Gastroesophageal sphincter (tissue), 4 donors: ENCODE results near the gene GPR137B. TPM values are rescaled to one million over a fixed set of nuclear protein-coding genes. Genes with fewer than 3 reads are reported as not detected.
"Not testable (repeated sequence)": the region's sequence is repeated elsewhere in the genome, so short reads cannot be mapped to it uniquely, and the experiment has no call there.

Experiments
- ATAC-seq: fragments of 150-250 bp; one replicate; pipeline ENCODE4 v1.9.1; 2016; ENCODE audit warnings: mild to moderate bottlenecking, moderate library complexity
- H3K27ac ChIP-seq, 4 donors: fragments of 200-600 bp; sonication (generic) in 3 of 4; 1 replicate in 3 of 4; 2 replicates in 1 of 4; pipeline ENCODE4 v1.5.1; 2016 to 2019
- H3K27me3 ChIP-seq: fragments of 200-600 bp; sonication (generic); one replicate; pipeline ENCODE4 v1.5.1; 2019
- H3K36me3 ChIP-seq, 2 donors: fragments of 200-600 bp; sonication (generic); one replicate each; pipeline ENCODE4 v1.5.1; 2019; ENCODE audit warnings: control low read depth in 1 of 2
- H3K4me1 ChIP-seq, 3 donors: fragments of 200-600 bp; sonication (generic); 1 replicate in 2 of 3; 2 replicates in 1 of 3; pipeline ENCODE4 v1.5.1; 2016 to 2019; ENCODE audit warnings: control low read depth in 2 of 3
- H3K4me3 ChIP-seq, 2 donors: fragments of 200-600 bp; sonication (generic); one replicate each; pipeline ENCODE4 v1.5.1; 2019; ENCODE audit warnings: mild to moderate bottlenecking in 1 of 2, moderate library complexity in 1 of 2
- H3K9me3 ChIP-seq, 3 donors: fragments of 200-600 bp; sonication (generic); one replicate each; pipeline ENCODE4 v1.5.1; 2017 to 2019; ENCODE audit warnings: control low read depth in 2 of 3
- EP300 ChIP-seq: sonication (generic); formaldehyde crosslinking; IDR thresholded peaks from one replicate; pipeline ENCODE4 v1.6.1; 2017; ENCODE audit warnings: antibody characterized with exemption, mild to moderate bottlenecking
- POLR2A ChIP-seq, 2 donors: fragments of 450-650 bp; IDR thresholded peaks; one replicate each; pipeline ENCODE4 v1.6.1; 2017; ENCODE audit warnings: antibody characterized with exemption in 2 of 2, mild to moderate bottlenecking in 2 of 2, moderate library complexity in 1 of 2
- POLR2AphosphoS5 ChIP-seq: sonication (generic); formaldehyde crosslinking; IDR thresholded peaks from one replicate; pipeline ENCODE4 v1.6.1; 2017; ENCODE audit warnings: antibody characterized with exemption
- WGBS, 2 donors: methylation state at CpG; one replicate each; pipeline ENCODE4 v1.1.5; 2018; ENCODE audit warnings: low coverage in 1 of 2; 5-methylcytosine and 5-hydroxymethylcytosine counted together
- total RNA-seq, 4 donors: library from RNA; depleted of rRNA; stranded (reverse); fragments of >200 nt; gene quantifications; one replicate each; pipeline ENCODE4 v1.1.0, GENCODE V29; 2016
- TF ChIP-seq, protein P1 (sequence below), 4 experiments: fragments of 200-600 bp in 2 of 4; fragments of 450-650 bp in 2 of 4; sonication (generic) in 1 of 4; IDR thresholded peaks; one replicate each; pipeline ENCODE4 v1.5.1; 2017 to 2019; ENCODE audit warnings: antibody characterized with exemption in 4 of 4, mild to moderate bottlenecking in 2 of 4, moderate library complexity in 2 of 4

Gene GPR137B
- total RNA-seq, 4 donors from 2014 or later = 11.4 to 17.7 (median 14.1) TPM

DNA sequence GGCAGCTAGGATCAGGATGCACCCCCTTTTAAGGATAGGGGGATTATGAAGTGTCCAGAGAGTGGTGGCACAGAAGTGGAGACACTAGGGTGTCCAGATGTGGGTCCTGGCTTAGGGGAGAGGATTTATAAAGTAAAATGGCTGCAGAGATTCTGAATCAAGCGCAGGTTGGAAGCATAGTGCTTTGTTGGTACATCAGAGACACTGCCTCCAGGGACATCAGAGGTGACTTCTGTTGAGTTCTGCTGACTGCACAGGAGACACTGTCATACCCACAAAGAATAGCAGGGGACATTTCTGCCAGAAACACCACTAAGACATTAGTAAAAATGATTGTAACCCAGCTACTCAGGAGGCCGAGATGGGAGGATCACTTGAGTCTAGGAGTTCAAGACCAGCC lies 16.4 kb downstream of the GPR137B start:
- H3K4me3 ChIP-seq = no peak overlapping the region
- H3K9me3 ChIP-seq = peaks cover 0 to 31% (median 0%) of the 10 kb centered on the region in 3 donors
- H3K36me3 ChIP-seq = peaks cover 0 to 6% of the 10 kb centered on the region in 2 donors
- no peak overlapping the region for H3K27ac ChIP-seq
- no peaks in the 10 kb centered on the region for H3K27me3 ChIP-seq
- 93% methylated on average over 2 of the region's 2 CpGs; no CpG with 5 or more reads in 1 of the 2 donors for WGBS, 2 donors
- TF ChIP-seq, protein P1, sequence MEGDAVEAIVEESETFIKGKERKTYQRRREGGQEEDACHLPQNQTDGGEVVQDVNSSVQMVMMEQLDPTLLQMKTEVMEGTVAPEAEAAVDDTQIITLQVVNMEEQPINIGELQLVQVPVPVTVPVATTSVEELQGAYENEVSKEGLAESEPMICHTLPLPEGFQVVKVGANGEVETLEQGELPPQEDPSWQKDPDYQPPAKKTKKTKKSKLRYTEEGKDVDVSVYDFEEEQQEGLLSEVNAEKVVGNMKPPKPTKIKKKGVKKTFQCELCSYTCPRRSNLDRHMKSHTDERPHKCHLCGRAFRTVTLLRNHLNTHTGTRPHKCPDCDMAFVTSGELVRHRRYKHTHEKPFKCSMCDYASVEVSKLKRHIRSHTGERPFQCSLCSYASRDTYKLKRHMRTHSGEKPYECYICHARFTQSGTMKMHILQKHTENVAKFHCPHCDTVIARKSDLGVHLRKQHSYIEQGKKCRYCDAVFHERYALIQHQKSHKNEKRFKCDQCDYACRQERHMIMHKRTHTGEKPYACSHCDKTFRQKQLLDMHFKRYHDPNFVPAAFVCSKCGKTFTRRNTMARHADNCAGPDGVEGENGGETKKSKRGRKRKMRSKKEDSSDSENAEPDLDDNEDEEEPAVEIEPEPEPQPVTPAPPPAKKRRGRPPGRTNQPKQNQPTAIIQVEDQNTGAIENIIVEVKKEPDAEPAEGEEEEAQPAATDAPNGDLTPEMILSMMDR (IDR thresholded peaks at IDR 0.05) = no peak
- TF ChIP-seq POLR2A (IDR thresholded peaks at IDR 0.05) (no peak), EP300 (no peak), POLR2AphosphoS5 (no peak)
- no peaks in the 10 kb centered on the region for H3K4me1 ChIP-seq
- ATAC-seq = no peak

DNA sequence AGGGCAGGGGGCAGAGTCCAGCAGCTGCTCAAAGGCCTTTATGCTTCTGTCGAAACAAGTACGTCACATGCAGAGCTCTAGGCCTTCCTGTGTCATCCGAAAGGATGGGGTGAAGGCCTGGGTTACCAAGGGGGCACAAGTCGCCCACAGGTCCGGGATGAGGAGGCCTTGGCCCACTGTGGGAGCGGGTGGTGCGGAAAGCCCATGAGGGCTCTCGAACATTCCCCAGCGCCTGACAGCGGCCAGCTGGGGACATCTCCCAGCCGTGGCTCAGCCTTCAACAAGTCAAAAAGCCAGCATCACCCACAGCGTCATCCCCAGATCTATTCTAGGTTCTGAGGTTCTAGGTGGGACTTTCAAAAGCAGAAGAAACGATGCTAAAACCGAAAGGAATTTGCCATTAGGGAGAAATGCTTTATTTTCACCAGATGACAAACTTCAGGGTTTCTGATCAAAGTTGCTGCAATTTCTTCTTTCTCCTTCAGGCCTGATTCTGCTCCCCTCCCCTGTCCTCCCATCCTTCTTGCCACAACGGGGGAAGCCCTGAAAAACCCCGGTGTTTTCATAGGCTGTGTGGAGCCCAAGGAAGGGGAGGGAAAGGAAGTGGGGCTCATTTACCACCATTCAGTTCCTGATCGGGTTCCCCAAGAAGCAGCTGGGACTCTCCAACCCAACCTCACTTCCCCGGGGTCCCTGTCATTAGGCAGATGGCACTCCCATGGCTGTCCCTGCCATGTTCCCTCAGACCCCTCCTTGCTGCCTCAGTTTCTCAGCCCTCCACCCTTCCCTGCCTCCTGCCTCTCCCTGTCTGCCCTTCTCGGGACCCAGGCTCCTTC lies 17.6 kb downstream of the GPR137B start:
- 72 to 87% methylated on average over 7 to 8 of the region's 19 CpGs for WGBS, 2 donors
- no peak for ATAC-seq
- TF ChIP-seq POLR2AphosphoS5 (no peak), POLR2A (IDR thresholded peaks at IDR 0.05) (no peak), EP300 (no peak)
- TF ChIP-seq, protein P1 (IDR thresholded peaks at IDR 0.05) = no peak
- H3K36me3 ChIP-seq = peaks cover 0 to 11% of the 10 kb centered on the region in 2 donors
- H3K9me3 ChIP-seq = peaks cover 0 to 31% (median 0%) of the 10 kb centered on the region in 3 donors
- no peak overlapping the region for H3K4me3 ChIP-seq
- no peaks in the 10 kb centered on the region for H3K27me3 ChIP-seq
- H3K4me1 ChIP-seq = no peaks in the 10 kb centered on the region
- H3K27ac ChIP-seq = no peak overlapping the region

DNA sequence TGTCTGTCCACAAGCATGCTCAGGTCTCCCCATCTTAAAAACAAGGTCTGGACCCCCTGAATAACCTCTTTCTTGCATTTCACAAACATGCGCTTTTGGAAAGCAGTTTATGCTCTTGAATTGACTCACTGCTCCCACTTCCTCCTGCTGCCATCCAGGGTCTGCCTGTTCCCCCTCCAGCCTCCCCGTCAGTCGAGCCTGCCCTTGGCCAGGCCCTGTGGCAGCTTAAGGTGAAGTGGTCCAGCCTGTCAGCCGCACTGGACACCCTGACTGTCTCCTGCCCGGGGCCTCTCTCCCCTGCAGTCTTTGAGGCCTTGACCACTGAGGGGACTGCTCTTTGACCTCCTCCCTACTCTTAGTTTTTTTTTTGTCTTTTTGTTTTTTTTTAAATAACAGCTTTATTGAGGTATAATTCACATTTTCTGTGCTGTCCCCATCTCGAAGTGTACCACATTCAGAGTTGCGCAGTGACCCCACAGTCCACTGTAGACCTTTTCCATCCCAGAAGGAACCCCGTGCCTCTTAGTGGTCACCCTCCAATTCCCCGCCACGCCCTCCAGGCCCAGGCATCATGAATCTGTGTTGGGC lies 18.3 kb downstream of the GPR137B start:
- H3K4me3 ChIP-seq = no peak overlapping the region
- no peaks in the 10 kb centered on the region for H3K27me3 ChIP-seq
- no peak overlapping the region for H3K27ac ChIP-seq
- ATAC-seq = no peak
- peaks cover 0 to 31% (median 0%) of the 10 kb centered on the region in 3 donors for H3K9me3 ChIP-seq
- H3K36me3 ChIP-seq = peaks cover 0 to 11% of the 10 kb centered on the region in 2 donors
- WGBS, 2 donors = 90 to 93% methylated on average over 5 to 10 of the region's 10 CpGs
- no peaks in the 10 kb centered on the region for H3K4me1 ChIP-seq
- TF ChIP-seq EP300 (no peak), POLR2AphosphoS5 (no peak), POLR2A (IDR thresholded peaks at IDR 0.05) (no peak)
- TF ChIP-seq, protein P1 (IDR thresholded peaks at IDR 0.05) = no peak

DNA sequence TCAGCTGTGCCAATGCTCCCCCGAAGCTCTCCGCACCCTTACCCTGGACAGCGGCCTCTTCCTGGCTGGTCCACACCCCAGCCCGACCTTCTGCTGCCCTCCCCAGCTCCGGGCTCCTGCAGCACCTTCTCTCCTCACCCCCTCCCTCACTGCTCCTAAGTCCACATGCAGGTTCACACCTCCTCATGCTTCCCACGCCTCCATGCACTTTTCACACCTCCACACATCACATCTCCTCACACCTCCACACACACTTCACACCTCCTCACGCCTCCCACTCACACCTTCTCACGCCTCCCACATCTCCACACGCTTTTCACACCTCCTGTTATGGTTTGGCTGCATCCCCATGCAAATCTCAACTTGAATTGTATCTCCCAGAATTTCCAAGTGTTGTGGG lies 18.9 kb downstream of the GPR137B start:
- Histone ChIP-seq H3K9me3 (peaks cover 0 to 31% (median 0%) of the 10 kb centered on the region in 3 donors), H3K4me1 (no peaks in the 10 kb centered on the region), H3K27me3 (no peaks in the 10 kb centered on the region), H3K4me3 (no peak overlapping the region), H3K36me3 (peaks cover 0 to 11% of the 10 kb centered on the region in 2 donors), H3K27ac (no peak overlapping the region)
- WGBS, 2 donors = 50 to 85% methylated on average over 1 to 9 of the region's 9 CpGs
- ATAC-seq = no peak
- TF ChIP-seq, protein P1 (IDR thresholded peaks at IDR 0.05) = no peak
- TF ChIP-seq POLR2AphosphoS5 (no peak), EP300 (no peak), POLR2A (IDR thresholded peaks at IDR 0.05) (no peak)

DNA sequence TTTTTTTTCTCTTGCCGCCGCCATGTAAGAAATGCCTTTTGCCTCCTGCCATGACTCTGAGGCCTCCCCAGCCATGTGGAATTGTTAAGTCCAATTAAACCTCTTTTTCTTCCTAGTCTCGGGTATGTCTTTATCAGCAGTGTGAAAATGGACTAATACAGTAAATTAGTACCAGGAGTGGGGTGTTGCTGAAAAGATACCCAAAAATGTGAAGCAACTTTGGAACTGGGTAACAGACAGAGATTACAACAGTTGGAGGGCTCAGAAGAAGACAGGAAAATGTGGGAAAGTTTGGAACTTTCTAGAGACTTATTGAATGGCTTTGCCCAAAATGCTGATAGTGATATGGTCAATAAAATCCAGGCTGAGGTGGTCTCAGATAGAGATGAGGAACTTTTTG lies 19.4 kb downstream of the GPR137B start:
- Histone ChIP-seq H3K9me3 (peaks cover 0 to 31% (median 0%) of the 10 kb centered on the region in 3 donors), H3K36me3 (peaks cover 0 to 11% of the 10 kb centered on the region in 2 donors)
- H3K4me3 ChIP-seq, H3K27ac ChIP-seq, H3K27me3 ChIP-seq, ATAC-seq, H3K4me1 ChIP-seq: not testable (repeated sequence)
- WGBS, 2 donors = 100% methylated on average over 2 of the region's 3 CpGs; no CpG with 5 or more reads in 1 of the 2 donors
